Measurements from ENCODE around the gene GEMIN4. TPM values are rescaled to one million over a fixed set of nuclear protein-coding genes. Genes with fewer than 3 reads are reported as not detected.
A peak's percentile ranks its signal among the peaks of the same experiment; 100 is the strongest.
"Not testable (repeated sequence)": the region's sequence is repeated elsewhere in the genome, so short reads cannot be mapped to it uniquely, and the experiment has no call there.

Gene GEMIN4
- total RNA-seq, 4 donors from 2014 or later = 10.5 to 70.3 (median 12.4) TPM

GRCh38 chr17:751269-752001 is 629 bp downstream of the GEMIN4 start:
- WGBS, 2 donors (ENCODE audit: low coverage in 1 of 2) = 3% methylated on average over 29 of the region's 49 CpGs; no CpG with 5 or more reads in 1 of the 2 donors
- in situ Hi-C loops (cut with MboI; ENCODE audit: low pct_ligation_motif_present in 1 of 4, low pct_unique_long_range_greater_than_20kb in 1 of 4, low sequenced_read_pairs in 3 of 4) (no loop called here), intact Hi-C loops (cut with DNase I; ENCODE audit: low total_unique reads) (no loop called here)
- H3K9me3 ChIP-seq = no peaks in the 10 kb centered on the region
- H3K4me3 ChIP-seq = peak overlapping the region; percentile 64 to 91 (median 80)
- peaks cover 7 to 22% (median 16%) of the 10 kb centered on the region in 4 donors for H3K4me1 ChIP-seq
- TF ChIP-seq POLR2A (IDR thresholded peaks at IDR 0.05) (no peak), POLR2AphosphoS5 (IDR thresholded peaks at IDR 0.05) (no peak), EP300 (IDR thresholded peaks at IDR 0.05; ENCODE audit: low read depth) (no peak)
- TF ChIP-seq, protein P1, sequence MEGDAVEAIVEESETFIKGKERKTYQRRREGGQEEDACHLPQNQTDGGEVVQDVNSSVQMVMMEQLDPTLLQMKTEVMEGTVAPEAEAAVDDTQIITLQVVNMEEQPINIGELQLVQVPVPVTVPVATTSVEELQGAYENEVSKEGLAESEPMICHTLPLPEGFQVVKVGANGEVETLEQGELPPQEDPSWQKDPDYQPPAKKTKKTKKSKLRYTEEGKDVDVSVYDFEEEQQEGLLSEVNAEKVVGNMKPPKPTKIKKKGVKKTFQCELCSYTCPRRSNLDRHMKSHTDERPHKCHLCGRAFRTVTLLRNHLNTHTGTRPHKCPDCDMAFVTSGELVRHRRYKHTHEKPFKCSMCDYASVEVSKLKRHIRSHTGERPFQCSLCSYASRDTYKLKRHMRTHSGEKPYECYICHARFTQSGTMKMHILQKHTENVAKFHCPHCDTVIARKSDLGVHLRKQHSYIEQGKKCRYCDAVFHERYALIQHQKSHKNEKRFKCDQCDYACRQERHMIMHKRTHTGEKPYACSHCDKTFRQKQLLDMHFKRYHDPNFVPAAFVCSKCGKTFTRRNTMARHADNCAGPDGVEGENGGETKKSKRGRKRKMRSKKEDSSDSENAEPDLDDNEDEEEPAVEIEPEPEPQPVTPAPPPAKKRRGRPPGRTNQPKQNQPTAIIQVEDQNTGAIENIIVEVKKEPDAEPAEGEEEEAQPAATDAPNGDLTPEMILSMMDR (IDR thresholded peaks at IDR 0.05) = no peak
- peak; percentile 49 for DNase-seq
- peaks cover 0 to 4% (median 0%) of the 10 kb centered on the region in 4 donors for H3K36me3 ChIP-seq
- H3K27me3 ChIP-seq = no peaks in the 10 kb centered on the region
- peak overlapping the region; percentile 82 to 88 (median 84) for H3K27ac ChIP-seq

- WGBS, 2 donors (ENCODE audit: low coverage in 1 of 2) = 40 to 47% methylated on average over 1 to 8 of the region's 8 CpGs
- Histone ChIP-seq H3K27me3 (no peaks in the 10 kb centered on the region), H3K9me3 (no peaks in the 10 kb centered on the region), H3K36me3 (peaks cover 0 to 9% (median 0%) of the 10 kb centered on the region in 4 donors), H3K27ac (peak overlapping the region in 1 of 4 donors; percentile 82), H3K4me1 (peaks cover 7 to 22% (median 16%) of the 10 kb centered on the region in 4 donors), H3K4me3 (peak overlapping the region in 2 of 4 donors; percentile 88 to 91)
- in situ Hi-C loops (cut with MboI; ENCODE audit: low pct_ligation_motif_present in 1 of 4, low pct_unique_long_range_greater_than_20kb in 1 of 4, low sequenced_read_pairs in 3 of 4) (no loop called here), intact Hi-C loops (cut with DNase I; ENCODE audit: low total_unique reads) (no loop called here)
- no peak for DNase-seq
- TF ChIP-seq, protein P1 (IDR thresholded peaks at IDR 0.05) = no peak
- TF ChIP-seq EP300 (IDR thresholded peaks at IDR 0.05; ENCODE audit: low read depth) (no peak), POLR2AphosphoS5 (IDR thresholded peaks at IDR 0.05) (no peak), POLR2A (IDR thresholded peaks at IDR 0.05) (no peak)
Observed at GRCh38 chr17:750431-751037, 1.5 kb downstream of the GEMIN4 start.

GRCh38 chr17:749359-749758 is 2.7 kb downstream of the GEMIN4 start:
- DNase-seq; intact Hi-C loops (cut with DNase I; ENCODE audit: low total_unique reads); H3K9me3 ChIP-seq; H3K27me3 ChIP-seq; H3K27ac ChIP-seq; in situ Hi-C loops (cut with MboI; ENCODE audit: low pct_ligation_motif_present in 1 of 4, low pct_unique_long_range_greater_than_20kb in 1 of 4, low sequenced_read_pairs in 3 of 4); H3K36me3 ChIP-seq; H3K4me3 ChIP-seq: not testable (repeated sequence)
- 67 to 76% methylated on average over 3 to 7 of the region's 7 CpGs for WGBS, 2 donors (ENCODE audit: low coverage in 1 of 2)
- peaks cover 7 to 22% (median 16%) of the 10 kb centered on the region in 4 donors for H3K4me1 ChIP-seq

GRCh38 chr17:748604-749003 is 3.5 kb downstream of the GEMIN4 start:
- H3K4me1 ChIP-seq = peaks cover 7 to 22% (median 16%) of the 10 kb centered on the region in 4 donors
- in situ Hi-C loops (cut with MboI; ENCODE audit: low pct_ligation_motif_present in 1 of 4, low pct_unique_long_range_greater_than_20kb in 1 of 4, low sequenced_read_pairs in 3 of 4); DNase-seq; H3K27ac ChIP-seq; H3K36me3 ChIP-seq; H3K4me3 ChIP-seq; intact Hi-C loops (cut with DNase I; ENCODE audit: low total_unique reads); H3K27me3 ChIP-seq; H3K9me3 ChIP-seq: not testable (repeated sequence)
- WGBS, 2 donors (ENCODE audit: low coverage in 1 of 2) = 94 to 100% methylated on average over 1 to 4 of the region's 4 CpGs

GRCh38 chr17:746783-747629 is 5.1 kb downstream of the GEMIN4 start:
- Histone ChIP-seq H3K4me3 (no peak overlapping the region), H3K36me3 (peaks cover 0 to 9% (median 0%) of the 10 kb centered on the region in 4 donors), H3K9me3 (no peaks in the 10 kb centered on the region), H3K4me1 (peaks cover 7 to 17% (median 14%) of the 10 kb centered on the region in 4 donors), H3K27me3 (no peaks in the 10 kb centered on the region), H3K27ac (no peak overlapping the region)
- TF ChIP-seq EP300 (IDR thresholded peaks at IDR 0.05; ENCODE audit: low read depth) (no peak), POLR2A (IDR thresholded peaks at IDR 0.05) (no peak), POLR2AphosphoS5 (IDR thresholded peaks at IDR 0.05) (no peak)
- TF ChIP-seq, protein P1 (IDR thresholded peaks at IDR 0.05) = no peak
- intact Hi-C loops (cut with DNase I; ENCODE audit: low total_unique reads) (no loop called here), in situ Hi-C loops (cut with MboI; ENCODE audit: low pct_ligation_motif_present in 1 of 4, low pct_unique_long_range_greater_than_20kb in 1 of 4, low sequenced_read_pairs in 3 of 4) (no loop called here)
- 93% methylated on average over 37 of the region's 38 CpGs; no CpG with 5 or more reads in 1 of the 2 donors for WGBS, 2 donors (ENCODE audit: low coverage in 1 of 2)
- no peak for DNase-seq

Measured in transverse colon (tissue), 4 donors.